ENCODE measurements around the gene IFNA17.
"Not testable (repeated sequence)": the region's sequence is repeated elsewhere in the genome, so short reads cannot be mapped to it uniquely, and the experiment has no call there.

The IFNA17 gene

GRCh38 chr9:21228122-21228521 lies at the start of gene IFNA17:
TSS of gene IFNA17 (minus strand) at chr9:21228222. CDS start at chr9:21228173, 49 bp downstream.
- no peak for DNase-seq (ENCODE audit: low read depth)

- no peak for DNase-seq (ENCODE audit: low read depth)
These were observed 40.3 kb upstream of the IFNA17 start for GRCh38 chr9:21268347-21268657.

GRCh38 chr9:21267485-21268346 lies 39.7 kb upstream of the IFNA17 start:
- no peak for DNase-seq (ENCODE audit: low read depth)

GRCh38 chr9:21266733-21267484 lies 38.9 kb upstream of the IFNA17 start:
- no peak for DNase-seq (ENCODE audit: low read depth)

GRCh38 chr9:21265421-21266189 lies 37.6 kb upstream of the IFNA17 start:
- DNase-seq (ENCODE audit: low read depth), result no peak

GRCh38 chr9:21255538-21256212 lies 27.7 kb upstream of the IFNA17 start:
- no peak for DNase-seq (ENCODE audit: low read depth)

- DNase-seq (ENCODE audit: low read depth), result peak; percentile 7
These were observed 24.9 kb upstream of the IFNA17 start for GRCh38 chr9:21252721-21253547.

GRCh38 chr9:21251638-21252037 lies 23.6 kb upstream of the IFNA17 start:
- DNase-seq (ENCODE audit: low read depth), result no peak

- no peak for DNase-seq (ENCODE audit: low read depth)
These were observed 23.2 kb upstream of the IFNA17 start for GRCh38 chr9:21251190-21251589.

GRCh38 chr9:21244836-21245235 lies 16.8 kb upstream of the IFNA17 start:
- DNase-seq (ENCODE audit: low read depth), result no peak

GRCh38 chr9:21239911-21240310 lies 11.9 kb upstream of the IFNA17 start, which contains the start of gene IFNA14:
TSS of gene IFNA14 (minus strand) at chr9:21240005. CDS start at chr9:21239935, 70 bp downstream.
- DNase-seq (ENCODE audit: low read depth), result no peak

GRCh38 chr9:21236360-21236714 lies 8.3 kb upstream of the IFNA17 start:
- not testable (repeated sequence) for DNase-seq (ENCODE audit: low read depth)

GRCh38 chr9:21235468-21236359 lies 7.7 kb upstream of the IFNA17 start:
- peak; percentile 40 for DNase-seq (ENCODE audit: low read depth)

GRCh38 chr9:21234153-21234687 lies 6.2 kb upstream of the IFNA17 start:
- no peak for DNase-seq (ENCODE audit: low read depth)

- DNase-seq (ENCODE audit: low read depth), result no peak
These were observed 5.2 kb upstream of the IFNA17 start for GRCh38 chr9:21233258-21233657.

GRCh38 chr9:21217211-21217610 lies 10.8 kb downstream of the IFNA17 start, which contains the start of gene IFNA16:
TSS of gene IFNA16 (minus strand) at chr9:21217311. CDS start at chr9:21217305, 6 bp downstream.
- not testable (repeated sequence) for DNase-seq (ENCODE audit: low read depth)

- DNase-seq (ENCODE audit: low read depth), result peak; percentile 3
These were observed 14.4 kb downstream of the IFNA17 start for GRCh38 chr9:21213411-21214326.

GRCh38 chr9:21212160-21212559 lies 15.9 kb downstream of the IFNA17 start:
- DNase-seq (ENCODE audit: low read depth), result not testable (repeated sequence)
